GM19455 (cell line): ENCODE results near the gene ENTPD6.
"Not testable (repeated sequence)": the region's sequence is repeated elsewhere in the genome, so short reads cannot be mapped to it uniquely, and the experiment has no call there.

Experiments
- ATAC-seq: cut with Tn5 transposase; IDR thresholded peaks from one replicate; pipeline ENCODE4 v1.9.1; 2021; ENCODE audit not compliant: unreplicated experiment

Gene ENTPD6

DNA sequence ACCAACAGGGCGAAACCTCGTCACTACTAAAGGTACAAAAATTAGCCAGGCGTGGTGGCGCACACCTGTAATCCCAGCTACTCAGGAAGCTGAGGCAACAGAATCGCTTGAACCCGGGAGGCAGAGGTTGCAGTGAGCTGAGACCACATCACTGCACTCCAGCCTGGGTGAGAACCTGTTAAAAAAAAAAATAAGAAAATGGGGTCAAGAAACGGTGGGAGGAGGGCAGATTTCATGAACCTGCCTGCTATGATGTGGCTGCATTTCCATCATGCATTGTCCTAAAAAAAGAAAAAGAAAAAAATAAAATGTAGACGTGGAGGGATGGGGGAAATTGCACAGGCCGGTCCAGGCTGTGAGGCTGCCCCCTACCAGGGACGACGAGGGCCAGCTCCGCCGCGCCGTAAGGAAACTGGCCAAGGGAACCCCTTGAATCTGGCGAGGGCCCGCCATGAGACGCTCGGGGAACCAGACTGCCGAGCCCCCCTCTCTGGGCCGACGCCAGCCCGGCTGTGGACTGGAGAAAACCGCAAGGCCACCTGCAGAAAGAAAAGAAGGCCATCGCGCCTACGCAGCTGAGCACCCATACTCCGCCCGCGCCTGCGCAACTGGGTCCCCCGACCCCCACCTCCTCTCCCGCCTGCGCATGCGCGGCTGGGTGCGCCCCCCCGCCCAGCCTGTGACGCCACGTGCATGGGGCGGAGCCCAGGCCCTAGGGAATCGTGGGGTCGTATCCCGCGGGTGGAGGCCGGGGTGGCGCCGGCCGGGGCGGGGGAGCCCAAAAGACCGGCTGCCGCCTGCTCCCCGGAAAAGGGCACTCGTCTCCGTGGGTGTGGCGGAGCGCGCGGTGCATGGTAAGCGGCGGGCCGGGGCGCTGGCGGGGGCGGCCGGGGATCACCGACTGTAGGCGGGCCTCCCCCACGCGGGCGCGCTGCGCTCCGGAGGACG is at the start of gene ENTPD6:
Gene ENTPD6, plus strand, starts transcription at position 699 of the 948 bp plus-strand sequence. CDS start 10,825 bp downstream, outside the sequence.
- peak; percentile 80 for ATAC-seq

DNA sequence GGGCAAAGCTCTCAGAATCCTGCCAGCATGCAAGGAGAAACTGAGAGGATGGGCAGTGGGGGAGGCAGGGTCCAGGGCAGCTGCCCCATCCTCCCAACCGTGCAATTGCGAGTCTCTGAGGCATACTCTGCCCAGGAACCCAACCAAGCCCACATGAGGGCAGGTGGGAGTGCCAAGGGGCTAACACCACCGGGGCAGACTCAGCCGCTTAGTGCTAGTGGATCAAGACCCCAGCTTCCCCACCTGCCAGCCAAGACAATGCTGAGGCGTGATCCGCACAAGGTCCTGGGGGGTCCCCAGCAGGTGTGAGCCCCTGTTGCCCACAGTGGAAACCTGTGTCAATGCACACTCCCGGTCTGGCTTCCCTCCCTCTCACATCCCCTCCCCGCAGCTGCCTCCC is 48.5 kb upstream of the ENTPD6 start:
- ATAC-seq, result no peak

DNA sequence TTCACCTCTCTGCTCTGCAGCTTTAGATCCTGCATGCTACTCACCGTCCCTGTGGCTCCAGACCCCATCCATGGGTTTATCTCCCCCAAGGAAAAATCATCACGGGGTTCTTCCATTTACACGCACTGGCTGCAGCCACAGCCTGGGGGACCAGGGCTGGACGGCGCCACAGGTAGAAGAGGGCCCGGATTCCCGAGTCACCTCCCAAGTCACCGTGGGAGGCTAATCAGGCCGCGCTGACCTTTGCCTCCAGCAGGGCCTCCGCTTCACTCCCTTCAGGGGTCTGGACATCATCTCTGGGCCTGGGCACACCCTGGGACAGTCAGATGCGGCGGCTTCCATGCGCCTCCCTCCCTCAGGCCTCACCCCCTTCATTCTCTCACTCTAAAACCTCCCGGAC is 47.8 kb upstream of the ENTPD6 start:
- no peak for ATAC-seq

DNA sequence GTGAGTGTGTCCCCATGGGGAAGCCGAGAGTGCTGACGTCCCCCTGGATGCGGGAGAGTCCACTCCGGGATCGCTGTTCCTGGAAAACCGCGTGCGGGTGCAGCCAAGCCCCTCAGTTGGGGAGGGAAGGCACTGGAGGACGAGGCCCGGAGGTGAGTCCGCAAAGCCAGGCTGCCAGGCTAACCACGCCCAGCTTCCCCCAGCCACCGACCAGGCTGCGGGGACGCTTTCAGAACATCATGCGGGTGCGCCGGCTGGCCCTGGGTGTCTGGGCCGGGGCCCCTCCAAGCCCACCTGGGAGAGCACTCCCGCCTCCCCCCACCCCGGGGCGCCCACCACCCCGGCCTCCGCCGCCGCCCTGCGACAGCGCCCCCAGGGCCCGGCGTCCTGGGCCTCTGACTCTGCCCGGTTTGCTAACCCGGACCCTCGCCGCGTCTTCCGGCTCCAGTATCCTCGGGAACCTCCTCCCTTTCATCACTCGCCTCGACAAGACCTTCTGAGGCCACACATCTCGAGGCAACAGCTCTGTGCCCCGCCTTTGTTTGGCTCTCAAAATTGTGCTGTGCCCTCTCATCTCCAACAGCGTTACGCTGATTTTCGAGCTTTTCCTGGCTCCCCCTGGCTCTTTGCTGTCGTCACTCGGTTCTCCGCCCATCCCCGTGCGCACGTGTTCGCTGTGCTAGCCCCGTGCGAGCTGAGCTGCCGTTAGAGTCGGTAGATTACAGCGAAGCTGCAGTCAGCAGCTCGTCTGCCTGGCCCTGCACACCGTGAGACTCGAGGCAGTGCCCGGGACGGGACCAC is 47.1 kb upstream of the ENTPD6 start:
- ATAC-seq, result no peak

DNA sequence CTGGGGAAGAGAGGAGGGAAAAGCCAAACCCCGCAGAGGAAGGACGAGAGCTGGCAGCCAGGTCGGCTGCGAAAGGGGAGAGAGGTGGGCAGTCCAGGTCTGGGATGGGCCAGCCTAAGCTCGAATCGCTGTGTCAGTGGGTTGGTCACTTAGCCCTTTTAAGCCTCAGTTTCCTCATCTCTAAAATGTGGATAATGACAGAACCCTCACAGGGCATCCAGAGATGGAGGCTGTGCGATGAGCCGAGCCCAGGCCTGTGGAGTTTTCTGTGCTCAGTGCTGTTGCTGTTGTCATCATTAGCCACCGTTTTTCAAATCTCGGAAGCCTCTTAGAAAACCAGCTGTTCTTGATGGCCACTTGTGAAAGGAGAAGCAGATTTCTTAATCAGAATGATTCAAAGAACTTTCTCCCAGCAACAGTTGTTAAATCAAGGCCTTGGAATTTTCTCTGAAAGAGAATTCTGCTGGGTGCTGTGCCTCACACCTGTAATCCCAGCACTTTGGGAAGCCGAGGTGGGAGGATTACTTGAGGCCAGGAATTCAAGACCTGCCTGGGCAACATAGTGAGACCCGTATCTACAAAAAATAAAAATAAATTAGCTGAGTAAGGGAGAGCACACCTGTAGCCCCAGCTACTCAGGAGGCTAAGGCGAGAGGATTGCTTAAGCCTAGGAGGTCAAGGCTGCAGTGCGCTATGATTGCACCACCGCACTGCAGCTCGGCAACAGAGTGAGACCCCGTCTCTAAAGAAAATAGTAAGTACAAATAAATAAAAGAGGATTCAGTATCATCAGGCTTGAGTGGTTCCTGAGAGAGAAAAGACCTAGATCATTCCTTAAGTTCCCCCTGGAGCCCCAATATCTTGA is 46.3 kb upstream of the ENTPD6 start:
- ATAC-seq, result no peak

DNA sequence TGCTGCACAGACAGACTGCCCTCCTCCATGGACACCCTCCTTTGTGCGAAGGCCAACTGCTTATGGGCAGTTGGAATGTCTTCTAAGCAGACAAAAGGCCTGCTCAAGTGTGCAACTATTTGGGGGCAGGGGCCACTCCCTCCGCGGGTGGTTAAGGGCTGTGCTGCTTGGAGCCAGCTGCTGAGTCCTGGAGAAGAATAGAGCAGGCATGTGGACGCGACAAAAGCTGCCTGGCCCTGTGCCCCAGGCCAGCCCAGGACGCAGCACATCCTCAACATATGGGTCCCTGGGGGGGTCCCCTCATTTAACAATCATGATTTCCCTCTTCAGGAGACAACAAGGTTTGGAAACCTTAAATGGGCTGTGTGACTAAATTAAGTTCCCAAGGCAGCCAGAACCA is 45.5 kb upstream of the ENTPD6 start:
- no peak for ATAC-seq

DNA sequence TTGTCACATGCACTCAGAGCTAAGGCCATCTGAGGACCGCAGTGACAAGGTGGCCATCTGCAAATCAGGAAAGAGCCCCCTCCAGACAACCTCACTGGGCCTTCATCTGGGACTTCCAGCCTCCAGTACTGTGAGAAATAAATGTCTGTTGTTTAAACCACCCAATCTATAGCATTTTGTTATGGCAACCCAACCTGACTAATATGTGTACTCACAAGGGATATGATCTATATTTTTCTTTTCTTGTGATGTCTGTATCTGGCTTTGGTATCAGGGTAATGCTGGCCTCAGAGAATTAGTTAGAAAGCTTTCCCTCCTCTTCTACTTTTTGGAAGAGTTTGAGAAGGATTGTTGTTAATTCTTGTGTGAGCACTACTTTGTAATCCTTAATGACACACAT is 37.5 kb upstream of the ENTPD6 start:
- no peak for ATAC-seq

DNA sequence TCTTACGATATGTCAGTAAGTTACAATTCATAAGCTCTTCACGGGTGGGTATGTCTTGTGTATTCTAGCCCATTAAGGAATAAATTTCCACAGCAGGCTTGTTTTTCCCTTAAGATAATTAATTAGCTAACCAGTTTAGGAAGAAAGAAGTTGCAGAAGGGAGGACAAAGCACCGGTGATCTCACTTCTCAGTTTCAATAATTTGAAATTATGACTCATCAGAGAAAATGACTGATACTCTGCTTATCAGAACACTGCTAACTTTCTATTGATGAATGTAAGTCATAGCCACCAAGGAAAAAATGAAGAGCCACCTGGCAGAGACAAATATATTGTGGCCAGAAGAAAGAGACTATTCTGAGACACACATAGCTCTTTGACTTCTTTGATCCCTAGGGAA is 35.0 kb upstream of the ENTPD6 start:
- peak; percentile 57 for ATAC-seq

DNA sequence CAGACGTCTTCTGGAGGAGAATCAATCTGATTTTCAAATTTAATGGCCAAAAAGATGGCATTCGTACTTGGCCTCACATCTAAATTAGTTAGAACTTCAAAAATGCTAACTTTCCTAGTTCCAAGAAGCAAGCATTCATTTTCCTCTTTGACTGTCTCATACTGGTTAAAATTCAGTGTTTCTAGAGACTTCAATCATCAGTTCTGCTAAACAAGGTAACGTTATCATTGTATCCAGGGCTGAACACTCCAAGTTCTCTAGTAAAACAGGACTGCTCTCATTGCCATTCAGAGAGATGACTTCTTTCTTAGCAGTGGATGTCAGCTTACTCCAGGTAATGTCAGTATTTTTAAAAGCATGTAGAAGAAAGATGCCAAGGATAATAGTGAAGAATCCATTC is 34.6 kb upstream of the ENTPD6 start:
- ATAC-seq, result no peak

DNA sequence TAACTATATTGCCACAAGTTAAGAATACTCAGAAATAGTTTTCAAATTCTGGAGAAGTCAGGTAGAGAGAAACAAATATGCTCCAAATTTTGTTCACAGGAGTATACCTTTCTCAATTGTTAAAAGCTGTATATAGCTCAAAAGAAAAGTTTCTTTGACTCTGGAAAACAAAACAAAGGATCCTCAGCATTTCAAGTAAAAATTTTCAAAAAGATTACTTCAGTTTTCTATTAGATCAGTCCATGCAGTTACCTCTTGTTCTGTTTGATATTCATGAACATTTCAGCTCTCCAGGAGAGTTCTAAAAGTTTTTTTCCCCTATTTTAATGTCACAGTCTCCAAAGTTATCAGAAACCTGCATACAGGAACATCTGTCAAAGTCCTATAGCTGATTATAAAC is 30.4 kb upstream of the ENTPD6 start:
- ATAC-seq, result no peak

DNA sequence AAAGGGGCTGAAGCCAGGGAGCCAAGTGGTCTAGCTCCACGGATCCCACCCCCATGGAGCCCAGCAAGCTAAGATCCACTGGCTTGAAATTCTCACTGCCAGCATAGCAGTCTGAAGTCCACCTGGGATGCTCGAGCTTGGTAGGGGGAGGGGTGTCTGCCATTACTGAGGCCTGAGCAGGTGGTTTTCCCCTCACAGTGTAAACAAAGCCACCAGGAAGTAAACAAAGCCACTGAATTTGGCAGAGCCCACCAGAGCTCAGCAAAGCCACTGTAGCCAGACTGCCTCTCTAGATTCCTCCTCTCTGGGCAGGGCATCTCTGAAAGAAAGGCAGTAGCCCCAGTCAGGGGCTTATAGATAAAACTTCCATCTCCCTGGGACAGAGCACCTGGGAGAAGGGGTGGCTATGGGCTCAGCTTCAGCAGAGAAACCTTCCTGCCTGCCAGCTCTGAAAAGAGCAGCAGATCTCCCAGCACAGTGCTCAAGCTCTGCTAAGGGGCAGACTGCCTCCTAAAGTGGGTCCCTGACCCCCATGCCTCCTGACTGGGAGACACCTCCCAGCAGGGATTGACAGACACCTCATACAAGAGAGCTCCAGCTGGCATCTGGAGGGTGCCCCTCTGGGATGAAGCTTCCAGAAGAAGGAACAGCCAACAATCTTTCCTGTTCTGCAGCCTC is 29.3 kb upstream of the ENTPD6 start:
- ATAC-seq, result not testable (repeated sequence)

DNA sequence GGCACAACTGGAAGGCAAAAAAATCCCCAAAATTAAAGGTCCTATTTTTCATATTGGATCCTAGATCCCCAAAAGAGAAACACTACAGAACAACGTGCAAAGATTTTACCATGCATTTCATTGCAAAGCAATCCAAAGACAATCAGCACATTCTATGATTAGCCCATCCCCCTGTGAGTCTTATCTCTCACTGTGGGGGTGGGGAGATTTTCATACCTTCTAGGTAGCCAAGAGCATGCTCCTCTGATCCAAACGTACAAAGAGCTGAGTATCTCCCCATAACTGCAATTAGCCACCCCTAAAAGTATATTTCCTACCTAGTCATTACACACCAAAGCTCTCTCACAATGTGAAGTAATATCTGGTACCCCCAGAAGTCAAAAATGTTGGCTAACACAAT is 22.2 kb upstream of the ENTPD6 start:
- ATAC-seq, result no peak

DNA sequence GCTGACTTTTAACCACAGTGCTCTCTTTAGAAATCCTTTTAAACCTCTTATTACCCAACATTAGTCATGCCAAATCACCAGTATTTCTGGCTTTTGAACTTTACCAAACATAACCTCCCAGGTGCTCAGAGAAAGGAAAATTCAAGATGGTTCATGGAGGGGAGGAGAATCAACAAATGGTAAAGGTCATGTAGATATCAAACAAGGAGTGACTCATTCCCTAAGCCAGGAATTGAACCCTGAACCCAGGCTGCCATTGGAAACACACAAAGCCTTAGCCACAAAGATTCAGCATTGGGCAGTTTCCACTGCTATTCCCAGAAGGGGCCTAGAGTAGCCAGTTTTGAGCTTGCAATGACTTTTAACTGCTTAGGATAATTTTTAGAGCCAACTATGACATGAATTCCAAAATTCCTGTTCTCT is 21.6 kb upstream of the ENTPD6 start:
- ATAC-seq, result no peak

DNA sequence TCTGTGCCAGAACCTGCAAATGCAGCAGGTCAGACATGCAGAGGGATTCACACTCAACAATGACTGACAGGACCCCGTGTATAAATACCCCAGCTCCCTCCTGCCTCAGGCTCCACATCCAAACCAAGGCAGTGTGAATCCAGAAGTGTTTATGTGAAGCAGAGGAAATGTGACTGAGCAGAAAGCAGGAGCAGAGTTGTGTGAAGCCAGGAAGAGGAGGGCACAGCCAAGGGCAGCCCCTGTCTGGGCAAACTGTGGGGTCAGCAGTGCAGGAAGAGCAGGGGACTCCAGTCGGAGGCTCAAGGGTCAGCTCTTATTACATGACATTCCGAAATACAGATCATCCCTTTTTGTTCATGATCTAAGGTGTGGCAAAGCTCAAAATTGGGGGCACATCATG is 19.3 kb upstream of the ENTPD6 start:
- no peak for ATAC-seq

DNA sequence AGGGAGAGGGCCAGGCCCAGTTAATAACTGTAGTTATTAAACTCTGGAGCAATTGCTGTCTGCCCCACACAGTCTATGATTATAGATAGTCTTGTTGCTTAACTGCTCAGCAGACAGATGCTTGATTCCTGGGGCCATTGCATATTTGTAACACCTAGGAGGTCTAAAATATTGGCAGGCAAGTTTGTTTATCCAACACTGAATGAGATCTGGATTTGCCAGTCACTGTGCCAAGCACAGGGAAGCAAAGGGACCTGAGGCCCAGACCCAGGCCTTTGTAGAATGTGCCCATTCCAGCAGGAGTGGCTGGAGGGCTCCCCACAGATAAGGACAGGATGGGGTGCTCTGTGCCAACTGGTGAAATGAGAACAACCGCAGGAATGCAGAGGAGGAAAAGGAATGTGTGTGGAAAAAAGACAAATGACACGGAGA is 17.6 kb upstream of the ENTPD6 start:
- ATAC-seq, result no peak

DNA sequence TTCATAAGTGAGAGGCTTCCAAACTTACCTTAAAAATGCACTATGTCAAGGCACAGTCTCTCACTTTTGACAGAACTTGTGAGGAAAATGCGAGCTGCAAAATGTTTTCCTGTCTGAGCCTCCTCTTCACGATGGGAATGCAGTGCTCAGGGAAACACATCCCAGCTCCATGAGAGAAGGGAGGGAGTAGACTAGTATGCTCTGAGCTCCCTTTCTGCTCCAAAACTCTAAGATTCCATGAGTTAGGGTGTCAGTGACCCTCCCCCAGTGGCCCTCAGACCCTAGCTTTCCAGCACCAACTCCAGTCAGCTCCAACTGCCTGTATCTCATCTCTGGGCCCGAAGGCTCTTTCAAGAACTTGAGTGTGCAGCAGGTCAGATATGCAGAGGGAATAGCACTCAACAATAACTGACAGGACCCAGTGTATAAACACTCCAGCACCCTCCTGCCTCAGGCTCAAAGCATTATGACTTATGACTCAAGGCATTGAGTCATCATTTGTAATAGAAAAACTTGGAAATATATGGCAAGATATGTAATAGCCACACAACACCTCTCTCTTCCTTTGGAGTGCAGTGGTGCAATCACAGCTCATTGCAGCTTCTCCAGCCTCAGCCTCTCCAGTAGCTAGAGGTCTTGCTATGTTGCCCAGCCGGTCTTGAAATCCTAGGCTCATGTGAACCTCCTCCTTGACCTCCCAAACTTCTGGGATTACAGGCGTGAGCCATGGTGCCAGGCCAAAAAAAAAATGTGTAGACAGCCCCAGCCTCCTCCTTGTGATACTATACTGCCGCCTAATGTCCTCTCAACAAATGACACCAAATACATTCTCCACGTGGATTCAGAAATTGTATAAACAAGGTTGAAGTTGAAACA is 16.7 kb upstream of the ENTPD6 start:
- no peak for ATAC-seq

DNA sequence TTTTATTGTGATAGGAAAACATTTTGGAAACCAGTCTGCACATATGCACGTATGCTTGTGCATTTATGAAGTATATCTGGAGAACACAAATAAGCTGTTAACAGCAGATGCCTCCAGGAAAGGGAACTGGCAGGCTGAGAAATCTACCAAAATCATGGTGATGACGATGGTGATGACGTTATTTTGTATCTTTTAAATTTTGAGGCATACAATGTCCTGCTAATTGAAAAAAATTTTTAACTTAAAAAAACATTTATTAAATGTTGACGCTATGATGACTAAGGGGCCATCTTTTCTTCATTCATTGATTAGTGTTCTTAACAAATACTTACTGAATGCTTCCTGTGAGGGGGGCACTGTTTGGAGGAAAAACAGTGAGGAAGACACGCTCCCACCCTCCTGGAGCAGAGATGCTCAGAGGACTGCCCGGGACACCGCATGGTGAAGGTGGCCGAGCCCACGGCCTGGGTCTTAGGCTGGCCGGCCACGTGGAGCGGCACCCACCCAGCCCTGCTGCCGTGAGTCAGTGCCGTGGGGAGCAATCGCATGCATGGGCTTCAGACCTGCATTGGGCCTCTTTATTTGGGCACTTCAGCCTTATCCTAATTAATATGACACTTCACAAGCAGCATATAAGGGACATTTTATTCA is 15.9 kb upstream of the ENTPD6 start:
- ATAC-seq, result no peak

DNA sequence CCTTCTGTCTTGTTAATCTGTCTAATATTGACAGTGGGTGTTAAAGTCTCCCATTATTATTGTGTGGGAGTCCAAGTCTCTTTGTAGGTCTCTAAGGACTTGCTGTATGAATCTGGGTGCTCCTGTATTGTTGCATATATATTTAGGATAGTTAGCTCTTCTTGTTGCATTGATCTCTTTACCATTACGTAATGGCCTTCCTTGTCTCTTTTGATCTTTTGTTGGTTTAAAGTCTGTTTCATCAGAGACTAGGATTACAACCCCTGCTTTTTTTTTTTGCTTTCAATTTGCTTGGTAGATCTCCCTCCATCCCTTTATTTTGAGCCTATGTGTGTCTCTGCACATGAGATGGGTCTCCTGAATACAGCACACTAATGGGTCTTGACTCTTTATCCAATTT is 11.1 kb upstream of the ENTPD6 start:
- not testable (repeated sequence) for ATAC-seq

DNA sequence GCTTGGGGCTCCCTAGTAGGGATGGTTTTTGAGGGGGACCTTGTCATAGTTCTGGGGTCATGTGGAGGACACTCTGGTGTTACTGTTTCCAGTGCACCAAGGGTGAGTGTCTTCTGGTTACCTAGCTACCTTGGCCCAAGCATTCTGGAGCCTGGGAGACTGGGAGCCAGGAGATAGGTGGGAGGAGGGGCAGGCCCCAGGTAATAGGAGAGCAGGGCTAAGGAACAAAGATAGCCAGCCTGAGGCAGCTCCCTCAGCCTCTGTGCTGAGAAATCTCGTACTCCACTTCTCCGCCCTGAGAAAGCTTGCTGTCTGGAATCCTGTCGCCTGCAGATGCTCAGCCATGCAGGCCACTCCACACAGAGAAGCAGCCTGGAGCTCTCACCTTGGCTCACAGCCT is 8.3 kb upstream of the ENTPD6 start:
- no peak for ATAC-seq
